Pulmonary artery endothelial cell (primary cell): ENCODE results near the gene BBS1. TPM values are rescaled to one million over a fixed set of nuclear protein-coding genes. Genes with fewer than 3 reads are reported as not detected.

ENCODE experiments used
- DNase-seq: peaks from one replicate; pipeline ENCODE4 v3.0.0-alpha.2; 2011; ENCODE audit warnings: low read depth, low spot score
- total RNA-seq: library from RNA; depleted of rRNA; stranded (reverse); fragments of >200 nt; gene quantifications from 2 replicates; pipeline ENCODE4 v1.2.3, GENCODE V29; 2014

BBS1 gene
- total RNA-seq, 1 donor from 2014 or later: 17.4 TPM

DNA sequence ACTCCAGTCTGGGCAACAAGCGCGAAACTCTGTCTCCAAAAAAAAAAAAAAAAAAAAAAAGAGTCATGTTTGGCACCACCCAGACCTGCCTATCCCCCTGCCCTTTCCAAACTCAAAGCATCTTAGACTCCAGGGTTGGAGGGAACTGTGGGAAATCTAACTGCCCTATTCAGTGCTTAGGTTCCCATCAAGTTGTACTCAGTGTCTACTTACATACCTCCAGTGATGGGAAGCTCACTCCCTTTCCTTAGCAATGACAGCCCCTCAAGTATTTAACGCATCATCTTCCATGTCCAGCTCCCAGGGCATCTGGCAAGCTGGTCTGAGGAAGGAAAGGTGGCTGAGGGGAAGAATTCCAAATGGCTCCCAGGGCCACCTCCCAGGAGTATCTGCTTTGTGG is 39.3 kb downstream of the BBS1 start:
- no peak for DNase-seq

DNA sequence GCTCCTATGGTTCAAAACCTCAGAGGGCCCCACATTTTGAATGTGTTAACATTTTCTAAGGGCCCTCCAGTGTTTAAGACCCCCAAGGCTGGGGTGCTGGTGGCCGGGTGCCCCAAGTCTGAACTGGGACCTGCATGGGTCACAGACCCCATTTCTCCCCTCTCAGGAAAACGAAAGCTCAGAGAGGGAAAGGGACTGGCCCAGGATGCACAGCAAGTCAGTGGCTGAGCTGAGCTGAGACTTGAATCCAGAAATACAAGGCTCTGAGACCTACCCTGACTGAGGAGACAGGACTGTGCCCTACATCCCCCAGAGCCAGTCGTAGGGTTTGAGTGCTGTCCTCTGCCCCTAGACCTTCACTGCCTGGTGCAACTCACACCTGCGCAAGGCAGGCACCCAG is 40.5 kb downstream of the BBS1 start:
- no peak for DNase-seq

DNA sequence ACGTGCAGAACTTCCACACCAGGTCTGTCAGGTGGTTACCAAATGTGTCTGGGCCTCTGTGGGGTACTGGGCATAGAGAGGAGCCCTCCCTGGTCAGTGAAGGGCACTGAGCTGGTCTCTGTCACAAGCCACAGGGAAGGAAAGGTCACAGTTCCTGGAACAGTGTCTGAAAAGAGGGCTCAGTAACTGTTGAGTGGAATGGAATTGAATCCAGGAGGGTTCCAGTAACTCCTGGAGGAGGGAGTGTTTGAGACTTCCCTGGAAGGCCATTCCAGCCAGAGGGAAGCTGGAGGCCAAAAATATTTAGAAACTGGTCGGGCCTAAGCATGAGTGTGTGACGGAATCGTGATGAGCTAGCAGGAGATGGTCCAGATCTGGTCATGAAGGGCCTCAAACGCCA is 44.2 kb downstream of the BBS1 start:
- no peak for DNase-seq

DNA sequence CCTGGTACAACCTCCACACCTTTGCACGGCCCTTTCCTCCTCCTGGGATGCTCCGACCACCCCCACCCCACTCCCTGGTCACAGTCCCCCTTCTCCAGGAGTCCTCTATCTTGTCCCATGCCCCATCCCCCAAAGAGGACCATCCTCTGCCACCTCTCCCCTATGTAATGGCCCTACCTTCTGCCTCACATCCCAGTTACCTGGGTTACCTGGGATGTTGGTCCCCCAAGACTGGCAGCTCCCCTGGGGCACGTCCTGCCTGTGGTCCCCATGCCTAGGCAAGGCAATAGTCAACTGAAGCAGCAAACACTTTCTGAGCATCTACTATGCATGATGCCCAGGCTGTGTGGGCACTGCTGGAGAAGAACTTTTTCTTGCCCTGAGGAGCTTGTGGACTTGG is 45.0 kb downstream of the BBS1 start:
- no peak for DNase-seq

DNA sequence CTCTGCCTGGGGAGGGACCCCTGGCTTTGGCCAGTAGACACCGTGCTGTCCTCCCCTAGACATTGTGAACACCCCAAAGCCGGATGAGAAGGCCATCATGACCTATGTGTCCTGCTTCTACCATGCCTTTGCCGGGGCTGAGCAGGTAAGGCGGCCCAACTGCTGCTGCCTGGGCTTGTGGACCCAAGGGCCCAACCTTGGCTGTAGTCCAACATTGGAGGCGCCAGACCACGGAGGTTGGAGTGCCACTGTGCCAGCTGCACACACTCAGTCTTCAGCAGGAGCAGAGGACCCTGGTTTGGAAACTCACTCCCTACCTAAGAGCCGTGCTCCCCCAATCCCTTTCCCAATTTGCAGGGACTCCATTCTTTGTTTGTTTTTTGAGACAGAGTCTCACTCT is 45.7 kb downstream of the BBS1 start:
- DNase-seq: no peak

DNA sequence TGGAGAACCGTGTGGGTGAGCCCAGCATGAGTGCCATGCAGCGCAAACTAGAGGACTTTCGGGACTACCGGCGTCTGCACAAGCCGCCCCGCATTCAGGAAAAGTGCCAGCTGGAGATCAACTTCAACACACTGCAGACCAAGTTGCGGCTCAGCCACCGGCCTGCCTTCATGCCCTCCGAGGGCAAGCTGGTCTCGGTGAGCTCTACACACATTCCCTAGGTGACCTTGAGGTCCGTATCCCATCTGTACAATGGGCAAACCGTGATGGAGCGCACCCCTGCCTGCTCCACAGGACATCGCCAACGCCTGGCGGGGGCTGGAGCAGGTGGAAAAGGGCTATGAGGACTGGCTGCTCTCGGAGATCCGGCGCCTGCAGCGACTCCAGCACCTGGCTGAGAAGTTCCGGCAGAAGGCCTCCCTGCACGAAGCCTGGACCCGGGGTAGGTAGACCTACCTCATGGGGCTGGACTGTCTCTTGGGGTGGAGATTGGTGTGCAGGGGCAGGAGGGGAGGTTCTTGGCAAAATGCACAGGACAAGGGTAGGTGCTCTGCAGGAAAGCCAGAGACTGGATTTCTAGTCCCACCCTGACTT is 47.4 kb downstream of the BBS1 start:
- no peak for DNase-seq

DNA sequence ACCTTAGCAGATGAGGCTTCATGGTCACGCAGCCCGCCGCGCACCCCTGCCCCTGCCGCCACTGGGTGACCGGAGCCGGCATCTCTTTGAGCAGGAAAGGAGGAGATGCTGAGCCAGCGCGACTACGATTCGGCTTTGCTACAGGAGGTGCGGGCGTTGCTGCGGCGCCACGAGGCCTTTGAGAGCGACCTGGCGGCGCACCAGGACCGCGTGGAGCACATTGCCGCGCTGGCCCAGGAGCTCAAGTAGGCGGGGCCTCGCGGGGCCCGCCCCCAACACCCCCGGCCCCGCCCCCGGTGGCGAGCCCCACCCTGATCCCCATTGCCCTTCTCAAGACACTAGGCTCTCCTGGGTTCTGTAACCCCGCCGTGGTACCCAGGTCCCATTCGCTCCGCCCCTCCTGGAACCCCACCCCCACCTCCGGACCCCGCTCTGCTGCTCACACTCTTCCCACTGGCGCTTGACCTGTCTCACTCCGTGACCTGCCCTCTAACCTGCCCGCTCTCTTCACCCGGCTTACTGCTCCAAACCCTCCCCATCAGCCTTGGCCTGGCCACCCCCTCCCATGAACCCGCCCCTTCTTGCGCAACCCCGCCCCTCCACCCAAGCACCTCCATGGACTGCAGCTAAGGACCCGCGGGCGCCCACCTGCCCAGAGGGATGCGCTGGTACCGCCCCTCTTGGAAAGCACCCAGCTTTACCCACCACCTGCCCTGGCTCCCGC is 48.9 kb downstream of the BBS1 start:
- DNase-seq: no peak

DNA sequence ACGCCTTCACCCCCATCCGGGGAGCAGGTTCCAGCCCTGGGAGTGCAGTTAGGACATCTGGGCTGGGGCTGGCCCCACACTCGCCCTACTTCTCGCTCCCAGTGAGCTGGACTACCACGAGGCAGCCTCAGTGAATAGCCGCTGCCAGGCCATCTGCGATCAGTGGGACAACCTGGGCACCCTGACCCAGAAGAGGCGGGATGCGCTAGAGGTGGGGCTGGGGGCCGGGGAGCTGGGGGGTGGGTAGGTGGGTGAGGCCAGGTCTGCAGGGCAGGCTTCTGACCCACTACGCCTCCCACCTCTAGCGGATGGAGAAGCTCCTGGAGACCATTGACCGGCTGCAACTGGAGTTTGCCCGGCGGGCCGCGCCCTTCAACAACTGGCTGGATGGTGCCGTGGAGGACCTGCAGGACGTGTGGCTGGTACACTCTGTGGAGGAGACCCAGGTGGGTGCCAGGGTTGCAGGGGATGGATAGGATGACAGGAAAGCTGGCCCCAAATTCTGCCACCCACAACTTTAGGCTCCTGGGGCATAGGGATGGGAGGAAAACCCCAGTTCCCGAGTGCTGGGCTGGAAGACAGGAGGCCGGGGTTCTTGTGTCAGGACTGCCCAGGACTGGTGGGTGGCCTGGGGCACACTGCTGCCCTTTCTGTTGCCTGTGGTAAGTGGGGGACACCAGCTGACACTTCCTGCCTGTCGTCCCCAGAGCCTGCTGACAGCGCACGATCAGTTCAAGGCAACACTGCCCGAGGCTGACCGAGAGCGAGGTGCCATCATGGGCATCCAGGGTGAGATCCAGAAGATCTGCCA is 49.6 kb downstream of the BBS1 start:
- DNase-seq: no peak

DNA sequence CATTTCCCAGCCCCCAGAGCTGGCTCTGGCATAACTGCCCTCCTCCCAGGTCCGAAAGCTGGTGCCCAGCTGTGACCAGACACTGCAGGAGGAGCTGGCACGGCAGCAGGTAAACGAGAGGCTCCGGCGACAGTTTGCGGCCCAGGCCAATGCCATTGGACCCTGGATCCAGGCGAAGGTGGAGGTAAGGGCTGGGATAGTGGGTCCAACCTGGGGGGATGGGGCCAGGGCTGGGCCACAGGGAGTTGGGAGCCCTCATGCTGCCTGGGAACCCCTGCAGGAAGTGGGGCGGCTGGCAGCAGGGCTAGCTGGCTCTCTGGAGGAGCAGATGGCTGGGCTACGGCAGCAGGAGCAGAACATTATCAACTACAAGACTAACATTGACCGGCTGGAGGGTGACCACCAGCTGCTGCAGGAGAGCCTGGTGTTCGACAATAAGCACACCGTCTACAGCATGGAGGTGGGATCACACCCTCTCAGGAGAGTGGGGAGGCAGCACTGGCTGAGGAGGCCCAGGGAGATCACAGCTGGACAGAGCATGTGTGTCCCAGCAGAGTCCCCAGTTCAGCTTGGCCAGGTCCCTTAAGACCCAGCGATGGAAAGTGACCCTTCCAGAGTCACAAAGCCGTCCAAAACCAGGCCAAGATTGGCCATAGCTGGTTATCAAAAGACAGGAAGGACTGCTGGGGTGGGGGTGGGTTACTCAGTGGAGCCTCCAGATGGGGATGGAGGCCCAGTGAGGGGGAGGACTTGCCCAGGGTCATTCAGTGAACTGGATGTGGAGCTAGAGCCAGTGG is 50.9 kb downstream of the BBS1 start:
- DNase-seq: no peak

DNA sequence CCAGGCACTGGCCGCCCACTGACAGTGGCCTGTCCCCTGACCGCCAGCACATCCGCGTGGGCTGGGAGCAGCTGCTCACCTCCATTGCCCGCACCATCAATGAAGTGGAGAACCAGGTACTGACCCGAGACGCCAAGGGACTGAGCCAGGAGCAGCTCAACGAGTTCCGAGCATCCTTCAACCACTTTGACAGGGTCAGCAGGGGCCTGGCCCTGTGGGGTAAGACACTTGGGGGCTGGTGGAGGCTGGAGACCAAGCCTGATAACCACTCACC is 51.5 kb downstream of the BBS1 start:
- no peak for DNase-seq

DNA sequence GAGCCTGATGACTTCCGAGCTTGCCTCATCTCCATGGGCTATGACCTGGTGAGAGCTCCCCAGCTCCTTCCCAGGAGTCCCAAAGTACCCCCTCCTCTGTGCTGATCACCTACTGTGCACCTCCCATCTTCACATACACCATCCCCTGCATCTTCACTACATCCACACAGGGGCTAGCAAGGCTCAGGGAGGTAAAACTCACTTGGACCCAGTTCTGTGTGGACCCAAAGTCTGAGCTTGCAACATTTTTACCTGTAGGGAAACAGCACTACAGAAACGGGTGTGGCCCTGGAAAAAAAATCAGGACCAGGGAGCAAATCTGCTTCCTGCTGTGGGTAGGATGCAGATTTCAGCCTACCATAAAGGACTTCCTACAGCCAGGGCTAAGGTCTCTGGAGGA is 51.8 kb downstream of the BBS1 start:
- DNase-seq: no peak

DNA sequence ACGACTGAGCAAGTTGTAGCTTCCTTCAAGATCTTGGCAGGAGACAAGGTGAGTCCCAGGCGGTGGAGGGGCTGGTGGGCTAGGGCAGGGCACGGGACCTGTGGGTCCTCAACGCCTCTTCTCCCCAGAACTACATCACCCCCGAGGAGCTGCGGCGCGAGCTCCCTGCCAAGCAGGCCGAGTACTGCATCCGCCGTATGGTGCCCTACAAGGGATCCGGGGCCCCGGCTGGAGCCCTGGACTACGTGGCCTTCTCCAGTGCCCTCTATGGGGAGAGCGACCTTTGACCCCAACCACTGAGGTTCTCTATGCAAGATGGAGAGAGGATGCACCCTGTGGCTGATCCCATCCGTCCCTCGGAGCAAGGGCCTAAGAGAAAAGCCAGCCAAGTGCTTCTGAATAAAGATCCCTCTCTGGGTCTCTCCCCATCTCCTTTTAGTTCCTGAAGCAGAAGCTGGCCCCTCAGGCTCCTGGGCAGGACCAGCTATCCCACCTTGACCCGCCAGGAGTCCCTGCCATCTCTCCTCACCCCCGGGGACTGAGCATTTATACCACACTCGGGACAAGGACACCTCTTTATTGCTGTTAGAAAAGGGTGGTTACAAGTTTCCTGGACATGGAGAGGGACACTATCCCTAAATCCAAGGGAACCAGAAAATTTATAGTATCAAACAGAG is 52.6 kb downstream of the BBS1 start:
- no peak for DNase-seq

DNA sequence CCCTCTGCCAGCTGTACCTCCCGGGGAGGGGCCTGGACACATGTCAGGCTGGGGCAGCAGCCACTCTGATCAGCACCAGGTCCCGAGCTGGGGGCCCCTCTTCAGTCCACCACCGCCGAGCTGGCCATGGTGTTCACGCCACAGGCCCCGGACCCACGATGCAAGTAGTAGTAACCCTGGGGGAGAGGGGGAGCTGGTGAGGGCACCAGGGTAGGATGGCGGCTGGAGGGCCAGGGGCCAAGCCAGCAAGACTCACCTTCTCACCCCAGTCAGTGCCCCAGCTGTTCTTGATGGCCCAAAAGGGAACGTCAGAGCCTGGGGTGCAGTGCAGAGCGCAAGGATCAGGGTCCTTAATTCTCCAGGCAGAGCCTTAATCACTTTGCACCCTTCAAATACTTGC is 53.4 kb downstream of the BBS1 start:
- DNase-seq: no peak

DNA sequence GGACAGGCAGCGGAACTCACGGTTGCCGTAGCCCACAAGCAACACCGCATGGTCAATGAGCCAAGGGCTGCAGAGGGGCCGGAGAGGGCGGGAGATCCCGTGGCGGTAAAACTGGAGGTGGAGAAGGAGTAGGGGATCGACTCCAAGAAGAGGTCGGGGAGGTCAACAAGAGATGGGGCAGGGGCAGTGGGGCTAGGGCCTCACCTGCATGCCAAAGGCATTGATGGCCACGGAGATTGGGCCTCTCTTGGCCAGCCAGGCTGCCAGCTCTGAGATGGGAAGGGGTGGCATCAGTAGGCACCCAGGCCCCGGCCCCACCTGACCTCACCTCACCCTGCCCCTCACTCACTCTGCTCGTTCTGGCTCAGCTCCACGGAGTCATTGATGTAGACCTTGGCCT is 54.1 kb downstream of the BBS1 start:
- no peak for DNase-seq

DNA sequence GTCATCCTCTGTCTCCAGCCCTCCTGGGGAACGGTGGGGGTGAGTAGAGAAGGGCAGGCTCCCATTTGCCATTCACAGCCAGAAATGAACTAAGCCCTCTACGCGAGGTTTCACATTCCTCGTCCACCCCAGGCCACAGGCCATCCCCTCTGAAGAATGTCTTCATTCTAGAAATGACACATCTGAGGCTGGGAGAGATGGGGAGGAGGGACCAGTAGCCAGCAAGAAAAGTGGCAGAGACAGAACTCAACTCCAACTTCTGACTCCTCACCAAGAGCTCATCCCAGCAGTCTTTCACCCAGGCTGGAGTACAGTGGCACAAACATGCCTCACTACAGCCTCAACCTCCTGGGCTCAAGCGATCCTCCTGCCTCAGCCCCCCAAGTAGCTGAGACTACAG is 54.5 kb downstream of the BBS1 start:
- DNase-seq: no peak

DNA sequence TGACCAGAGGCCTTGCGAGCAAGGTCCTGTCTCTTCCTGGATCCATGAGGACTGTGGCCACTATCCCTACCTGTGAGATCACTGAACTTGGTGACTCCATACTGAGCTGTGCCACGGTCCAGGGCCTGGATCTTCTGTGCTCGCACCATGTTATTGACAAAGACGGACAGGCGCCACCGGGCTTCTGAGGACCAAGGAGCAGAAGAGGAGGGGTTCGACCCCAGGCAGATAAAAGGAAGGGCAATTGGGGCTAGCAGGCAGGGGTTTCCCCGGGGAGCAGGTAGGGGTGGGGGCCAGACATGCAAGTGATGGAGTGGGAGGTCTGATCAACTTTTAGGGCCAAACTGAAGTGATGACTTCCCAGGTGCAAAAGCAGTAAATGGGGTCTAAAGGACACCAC is 55.8 kb downstream of the BBS1 start:
- DNase-seq: no peak

DNA sequence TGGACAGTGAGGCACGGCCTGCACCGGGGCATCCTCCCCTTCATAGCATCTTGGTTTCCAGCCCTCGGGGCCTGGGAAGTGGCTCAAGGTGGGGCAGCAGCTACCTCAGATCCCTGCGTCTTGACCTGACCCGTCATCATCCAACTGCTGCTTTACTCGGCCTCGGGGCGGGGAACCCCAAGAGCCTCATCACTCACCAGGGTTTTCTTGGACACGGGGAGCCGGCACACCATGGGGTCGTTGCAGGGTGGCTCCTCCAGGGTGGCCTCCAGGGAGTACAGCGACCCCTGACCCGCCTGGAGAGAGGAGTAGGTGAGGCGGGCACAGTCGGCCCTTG is 57.3 kb downstream of the BBS1 start:
- DNase-seq: no peak

DNA sequence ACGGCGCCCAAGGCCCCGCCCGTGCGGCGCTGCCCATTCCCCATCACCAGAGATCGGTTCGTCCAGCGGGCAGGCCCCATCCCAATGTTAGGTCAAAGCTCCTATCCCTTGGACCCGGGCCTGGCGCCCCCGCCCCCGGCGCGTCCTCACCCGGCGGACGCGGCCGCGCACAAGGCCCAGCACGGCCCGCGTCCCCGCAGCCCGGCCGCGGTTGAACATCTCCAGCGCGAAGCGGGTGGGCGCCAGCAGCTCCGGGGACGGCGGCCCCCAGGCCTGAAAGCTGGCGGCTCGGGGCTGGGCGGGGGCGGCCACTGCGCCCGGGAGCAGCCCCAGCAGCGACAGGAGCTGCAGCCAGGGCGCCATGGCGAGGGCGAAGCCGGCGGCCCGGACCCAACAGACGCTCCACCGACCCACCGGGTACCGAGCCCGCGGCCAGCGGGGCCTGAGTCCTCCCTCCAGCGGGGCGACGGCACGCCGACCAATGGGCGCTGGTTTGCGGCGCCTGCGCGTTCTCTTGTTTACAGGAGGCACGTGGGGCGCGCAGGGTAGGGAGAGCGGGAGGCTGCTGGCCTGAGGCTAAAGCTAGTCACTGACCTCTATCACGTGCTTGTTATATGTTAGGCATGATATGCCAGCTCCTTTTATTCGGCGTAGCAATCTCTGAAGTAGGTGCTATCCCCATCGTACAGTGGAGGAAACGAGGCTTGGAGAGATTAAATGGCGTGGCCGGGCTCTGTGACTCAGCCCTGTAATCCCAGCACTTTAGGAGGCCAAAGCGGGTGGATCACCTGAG is 57.9 kb downstream of the BBS1 start, which contains the start of gene CTSF:
CTSF (minus strand) TSS at position 483 of the 793 bp plus-strand sequence; CDS start at position 363, 120 bp downstream.
- peak; percentile 26 for DNase-seq

DNA sequence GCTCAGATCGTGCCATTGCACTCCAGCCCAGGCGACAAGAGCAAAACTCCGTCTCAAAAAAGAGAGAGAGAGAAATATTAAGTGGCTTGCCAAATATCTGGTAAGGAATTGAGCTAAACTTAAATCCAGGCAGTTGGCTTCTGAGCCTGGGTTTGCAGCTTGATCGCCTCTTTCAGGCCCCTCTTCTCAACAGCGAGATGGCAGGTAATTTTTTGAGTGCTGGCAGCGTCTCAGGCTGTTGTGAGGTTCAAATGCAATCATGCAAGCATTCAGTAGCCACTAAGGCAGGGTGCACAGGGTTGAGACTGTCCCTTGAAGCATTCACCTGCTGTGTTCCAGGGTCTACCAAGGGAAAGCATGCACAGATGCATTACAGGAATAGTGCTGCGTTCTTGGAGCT is 58.6 kb downstream of the BBS1 start:
- DNase-seq: no peak

DNA sequence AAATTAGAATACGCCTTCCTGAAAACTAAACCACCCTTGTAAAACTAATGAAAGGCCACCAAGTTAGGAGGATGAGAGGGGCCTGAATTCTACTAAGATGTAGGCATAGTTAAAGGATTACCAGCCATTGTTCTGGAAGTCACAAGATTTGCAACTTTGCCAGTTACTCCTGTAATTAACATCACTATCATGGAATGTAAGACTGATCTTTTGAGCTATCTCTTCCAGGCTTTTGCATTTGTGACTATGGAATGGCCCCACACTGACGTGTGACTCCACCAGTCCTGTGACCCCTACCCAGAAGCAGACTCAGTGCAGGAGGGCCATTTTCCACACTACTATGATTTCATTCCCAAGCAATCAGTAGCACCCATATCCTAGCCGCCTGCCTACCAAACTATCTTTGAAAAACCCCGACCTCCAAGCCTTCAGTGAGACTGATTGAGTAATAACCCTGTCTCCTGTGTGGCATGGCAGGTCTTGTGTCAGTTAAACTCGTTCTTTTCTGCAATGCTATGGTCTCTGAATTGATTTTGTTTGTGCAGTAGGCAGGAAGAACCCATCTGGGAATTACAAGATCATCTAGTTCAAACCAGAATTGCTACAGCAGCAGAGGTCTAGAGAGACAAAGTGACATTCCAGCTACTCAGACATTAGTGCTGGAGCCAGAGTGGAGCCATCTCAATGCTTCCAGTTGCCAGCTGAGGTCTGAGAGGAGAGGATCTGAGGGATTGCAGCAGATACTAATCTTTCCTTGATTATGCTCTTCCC is 59.8 kb downstream of the BBS1 start:
- no peak for DNase-seq
